GM12801 (cell line): ENCODE measurements around the gene ARPC4.

ENCODE experiments used
- TF ChIP-seq, protein P1 (sequence below): IDR thresholded peaks from one replicate; pipeline ENCODE4 v1.5.1; 2011; ENCODE audit warnings: control low read depth; ENCODE audit not compliant: insufficient read length; ENCODE audit errors: extremely low read depth

The ARPC4 gene

DNA sequence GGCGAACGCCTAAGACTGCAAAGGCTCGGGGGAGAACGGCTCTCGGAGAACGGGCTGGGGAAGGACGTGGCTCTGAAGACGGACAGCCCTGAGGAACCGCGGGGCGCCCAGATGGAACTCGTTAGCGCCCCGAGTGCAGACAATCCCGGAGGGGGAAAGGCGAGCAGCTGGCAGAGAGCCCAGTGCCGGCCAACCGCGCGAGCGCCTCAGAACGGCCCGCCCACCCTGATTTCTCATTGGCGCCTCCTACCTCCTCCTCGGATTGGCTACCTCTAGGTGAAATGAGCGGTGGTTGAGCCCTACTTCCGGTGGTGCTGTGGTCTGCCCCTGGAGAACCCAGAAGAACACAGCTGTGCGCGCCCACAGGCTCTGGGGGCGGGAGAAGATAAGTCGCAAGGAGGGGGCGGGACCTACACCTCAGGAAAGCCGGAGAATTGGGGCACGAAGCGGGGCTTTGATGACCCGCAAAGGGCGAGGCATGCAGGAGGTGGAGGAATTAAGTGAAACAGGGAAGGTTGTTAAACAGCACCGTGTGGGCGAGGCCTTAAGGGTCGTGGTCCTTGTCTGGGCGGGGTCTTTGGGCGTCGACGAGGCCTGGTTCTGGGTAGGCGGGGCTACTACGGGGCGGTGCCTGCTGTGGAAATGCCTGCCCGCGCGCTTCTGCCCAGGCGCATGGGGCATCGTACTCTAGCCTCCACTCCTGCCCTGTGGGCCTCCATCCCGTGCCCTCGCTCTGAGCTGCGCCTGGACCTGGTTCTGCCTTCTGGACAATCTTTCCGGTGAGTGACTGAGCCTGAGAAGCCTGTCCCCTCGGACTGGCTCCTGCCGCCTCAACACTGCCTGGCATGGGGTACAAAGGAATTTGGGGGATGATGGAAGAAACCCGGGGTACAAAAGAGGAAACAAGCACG, 43.0 kb upstream of the ARPC4 start, which contains the start of gene OGG1:
TSS of gene OGG1 (plus strand) at position 308 of the 911 bp plus-strand sequence. CDS start at position 643, 335 bp downstream.
- TF ChIP-seq, protein P1, sequence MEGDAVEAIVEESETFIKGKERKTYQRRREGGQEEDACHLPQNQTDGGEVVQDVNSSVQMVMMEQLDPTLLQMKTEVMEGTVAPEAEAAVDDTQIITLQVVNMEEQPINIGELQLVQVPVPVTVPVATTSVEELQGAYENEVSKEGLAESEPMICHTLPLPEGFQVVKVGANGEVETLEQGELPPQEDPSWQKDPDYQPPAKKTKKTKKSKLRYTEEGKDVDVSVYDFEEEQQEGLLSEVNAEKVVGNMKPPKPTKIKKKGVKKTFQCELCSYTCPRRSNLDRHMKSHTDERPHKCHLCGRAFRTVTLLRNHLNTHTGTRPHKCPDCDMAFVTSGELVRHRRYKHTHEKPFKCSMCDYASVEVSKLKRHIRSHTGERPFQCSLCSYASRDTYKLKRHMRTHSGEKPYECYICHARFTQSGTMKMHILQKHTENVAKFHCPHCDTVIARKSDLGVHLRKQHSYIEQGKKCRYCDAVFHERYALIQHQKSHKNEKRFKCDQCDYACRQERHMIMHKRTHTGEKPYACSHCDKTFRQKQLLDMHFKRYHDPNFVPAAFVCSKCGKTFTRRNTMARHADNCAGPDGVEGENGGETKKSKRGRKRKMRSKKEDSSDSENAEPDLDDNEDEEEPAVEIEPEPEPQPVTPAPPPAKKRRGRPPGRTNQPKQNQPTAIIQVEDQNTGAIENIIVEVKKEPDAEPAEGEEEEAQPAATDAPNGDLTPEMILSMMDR, result no peak

DNA sequence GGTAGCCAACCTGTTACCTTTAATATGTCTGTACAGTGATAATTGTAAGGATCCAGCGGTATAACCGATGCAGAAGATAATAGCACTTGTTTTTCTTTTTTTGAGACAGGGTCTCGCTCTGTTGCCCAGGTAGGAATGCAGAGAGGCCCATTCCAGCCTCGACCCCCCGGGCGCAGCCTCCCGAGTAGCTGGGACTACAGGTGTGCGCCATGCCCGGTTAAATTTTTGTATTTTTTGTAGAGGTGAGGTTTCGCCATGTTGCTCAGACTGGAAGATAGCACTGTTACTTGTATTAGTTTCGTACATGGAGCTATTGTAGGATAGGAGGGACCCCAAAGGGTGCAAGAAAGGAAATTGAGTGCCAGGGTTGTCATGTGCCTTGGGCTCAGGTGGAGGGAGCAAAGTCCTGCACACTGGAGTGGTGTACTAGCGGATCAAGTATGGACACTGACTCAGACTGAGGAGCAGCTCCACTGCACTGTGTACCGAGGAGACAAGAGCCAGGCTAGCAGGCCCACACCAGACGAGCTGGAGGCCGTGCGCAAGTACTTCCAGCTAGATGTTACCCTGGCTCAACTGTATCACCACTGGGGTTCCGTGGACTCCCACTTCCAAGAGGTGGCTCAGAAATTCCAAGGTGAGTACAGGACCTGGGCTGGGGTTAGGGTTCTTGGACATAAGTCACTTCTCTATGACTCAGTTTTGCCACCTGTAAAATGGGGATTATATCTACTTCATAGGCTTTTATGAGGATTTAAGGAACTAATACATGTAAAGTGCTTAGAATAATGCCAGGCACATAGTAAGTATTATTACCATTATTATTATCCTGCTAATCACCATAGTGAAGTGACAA, 42.1 kb upstream of the ARPC4 start:
- TF ChIP-seq, protein P1, result no peak

DNA sequence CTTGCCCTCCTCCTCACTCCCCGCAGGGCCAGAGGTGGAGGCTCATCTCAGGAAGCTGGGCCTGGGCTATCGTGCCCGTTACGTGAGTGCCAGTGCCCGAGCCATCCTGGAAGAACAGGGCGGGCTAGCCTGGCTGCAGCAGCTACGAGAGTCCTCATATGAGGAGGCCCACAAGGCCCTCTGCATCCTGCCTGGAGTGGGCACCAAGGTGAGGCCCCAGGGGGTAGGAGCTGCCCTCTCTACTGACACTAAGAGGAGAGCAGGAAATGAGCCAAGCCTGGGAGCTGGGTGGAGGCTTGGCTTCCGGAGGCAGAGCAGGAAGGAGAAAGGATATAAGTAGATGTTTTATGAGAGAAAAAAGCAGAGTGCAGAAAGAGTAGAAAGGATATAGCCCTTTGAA, 38.2 kb upstream of the ARPC4 start:
- TF ChIP-seq, protein P1, result no peak

DNA sequence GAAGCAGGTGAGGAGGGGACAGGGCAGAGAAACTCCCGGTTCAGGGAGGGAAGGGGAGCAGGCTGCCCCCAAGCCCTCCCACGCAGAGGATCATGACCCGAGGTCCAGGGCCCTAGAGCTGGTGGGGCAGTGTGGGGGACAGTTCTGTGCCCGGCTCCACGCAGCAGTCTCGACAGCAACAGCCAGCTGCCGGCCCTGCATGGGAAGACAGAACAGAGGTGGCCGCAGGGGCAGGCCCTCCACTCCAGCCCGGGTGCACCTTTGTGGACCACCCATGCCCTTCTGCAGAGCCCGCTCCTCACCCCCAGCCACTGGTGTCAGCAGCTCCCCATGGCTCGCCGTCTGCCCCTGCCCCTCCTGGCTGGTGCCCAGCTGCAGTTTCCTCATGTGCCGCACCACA, 35.5 kb upstream of the ARPC4 start:
- TF ChIP-seq, protein P1, result no peak

DNA sequence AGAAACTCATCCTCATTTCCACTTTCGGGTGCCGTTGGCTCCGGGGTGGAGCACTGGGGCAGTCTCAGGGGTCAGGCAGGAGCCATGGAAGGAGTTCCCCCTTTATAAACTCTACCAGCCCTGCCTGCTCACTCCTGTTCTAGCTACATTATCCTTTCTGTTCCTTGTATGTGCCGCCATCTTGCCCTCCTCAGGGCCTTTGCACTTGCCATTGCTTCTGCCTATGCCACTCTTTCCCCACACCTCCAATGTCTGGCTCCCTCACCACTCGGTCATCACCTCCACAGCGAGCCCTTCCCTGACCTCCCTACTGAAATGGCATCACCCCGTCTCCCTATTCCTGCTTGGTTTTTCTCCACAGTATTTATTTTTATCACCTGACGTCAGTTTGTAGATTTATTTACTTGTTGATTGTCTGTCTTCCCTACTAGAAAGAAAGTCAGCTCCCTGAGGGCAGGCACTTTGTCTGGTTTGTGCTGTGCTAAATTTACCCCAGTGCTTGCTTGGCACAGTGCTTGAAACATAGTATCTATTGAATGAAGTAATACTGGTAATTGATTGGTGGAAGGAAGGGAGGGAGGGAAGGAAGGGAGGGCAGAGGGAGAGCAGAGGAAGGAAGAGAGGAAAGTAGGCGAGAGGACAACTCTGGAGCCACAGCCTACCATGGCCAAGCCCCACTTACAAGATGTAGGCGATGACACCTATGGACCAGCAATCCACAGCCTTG, 31.9 kb upstream of the ARPC4 start:
- TF ChIP-seq, protein P1, result no peak

DNA sequence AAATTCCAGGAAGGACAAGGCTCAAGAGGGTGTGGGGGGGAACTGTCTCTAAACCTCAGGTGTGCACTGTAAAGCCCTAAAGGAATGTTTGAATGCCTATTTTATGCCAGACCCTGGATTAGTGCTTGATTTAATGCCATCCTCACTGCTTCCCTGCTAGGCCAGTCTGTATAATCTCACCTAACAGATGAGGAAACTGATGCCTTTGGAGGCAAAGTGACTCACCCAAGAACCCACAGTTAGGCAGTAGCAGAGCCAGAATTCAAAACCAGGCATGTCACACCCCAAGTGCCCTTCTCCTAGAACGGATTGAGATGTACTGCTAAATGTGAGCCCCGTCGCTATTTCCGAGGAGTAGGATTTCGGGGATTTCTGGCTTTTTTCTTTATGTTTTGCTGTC, 31.0 kb upstream of the ARPC4 start:
- TF ChIP-seq, protein P1, result no peak
